ENCODE results near the gene ENTPD6.
"Not testable (repeated sequence)": the region's sequence is repeated elsewhere in the genome, so short reads cannot be mapped to it uniquely, and the experiment has no call there.

Gene ENTPD6

GRCh38 chr20:25195014-25195961 lies at the start of gene ENTPD6:
Gene ENTPD6 (plus strand): TSS chr20:25195712. CDS start chr20:25206537, 10,825 bp downstream.
- DNase-seq = no peak

GRCh38 chr20:25146976-25147375 lies 48.5 kb upstream of the ENTPD6 start:
- DNase-seq = no peak

GRCh38 chr20:25147716-25148115 lies 47.8 kb upstream of the ENTPD6 start:
- no peak for DNase-seq

GRCh38 chr20:25148181-25148981 lies 47.1 kb upstream of the ENTPD6 start:
- no peak for DNase-seq

GRCh38 chr20:25148982-25149846 lies 46.3 kb upstream of the ENTPD6 start:
- DNase-seq = no peak

- no peak for DNase-seq
Observed at GRCh38 chr20:25150016-25150415, 45.5 kb upstream of the ENTPD6 start.

GRCh38 chr20:25158043-25158442 lies 37.5 kb upstream of the ENTPD6 start:
- DNase-seq = no peak

- DNase-seq = no peak
Observed at GRCh38 chr20:25160467-25160866, 35.0 kb upstream of the ENTPD6 start.

GRCh38 chr20:25160897-25161296 lies 34.6 kb upstream of the ENTPD6 start:
- no peak for DNase-seq

- DNase-seq = no peak
Observed at GRCh38 chr20:25165128-25165527, 30.4 kb upstream of the ENTPD6 start.

GRCh38 chr20:25166105-25166782 lies 29.3 kb upstream of the ENTPD6 start:
- DNase-seq = not testable (repeated sequence)

- no peak for DNase-seq
Observed at GRCh38 chr20:25173321-25173720, 22.2 kb upstream of the ENTPD6 start.

- DNase-seq = no peak
Observed at GRCh38 chr20:25173886-25174308, 21.6 kb upstream of the ENTPD6 start.

GRCh38 chr20:25176184-25176583 lies 19.3 kb upstream of the ENTPD6 start:
- no peak for DNase-seq

GRCh38 chr20:25177890-25178321 lies 17.6 kb upstream of the ENTPD6 start:
- no peak for DNase-seq

GRCh38 chr20:25178563-25179438 lies 16.7 kb upstream of the ENTPD6 start:
- no peak for DNase-seq

- DNase-seq = no peak
Observed at GRCh38 chr20:25179439-25180089, 15.9 kb upstream of the ENTPD6 start.

- DNase-seq = not testable (repeated sequence)
Observed at GRCh38 chr20:25184391-25184790, 11.1 kb upstream of the ENTPD6 start.

- no peak for DNase-seq
Observed at GRCh38 chr20:25187220-25187619, 8.3 kb upstream of the ENTPD6 start.

- DNase-seq = no peak
Observed at GRCh38 chr20:25187635-25188034, 7.9 kb upstream of the ENTPD6 start.

Data from NCI-H187 treated with DMSO at 0.1 percent for 48 hours (cell line).